HG03045 (cell line): ENCODE results near the gene TRIM54.
"Not testable (repeated sequence)": the region's sequence is repeated elsewhere in the genome, so short reads cannot be mapped to it uniquely, and the experiment has no call there.

Experiments used
- ATAC-seq: cut with Tn5 transposase; IDR thresholded peaks from one replicate; pipeline ENCODE4 v1.9.1; 2021; ENCODE audit warnings: mild to moderate bottlenecking, moderate library complexity; ENCODE audit not compliant: unreplicated experiment

Gene TRIM54

DNA sequence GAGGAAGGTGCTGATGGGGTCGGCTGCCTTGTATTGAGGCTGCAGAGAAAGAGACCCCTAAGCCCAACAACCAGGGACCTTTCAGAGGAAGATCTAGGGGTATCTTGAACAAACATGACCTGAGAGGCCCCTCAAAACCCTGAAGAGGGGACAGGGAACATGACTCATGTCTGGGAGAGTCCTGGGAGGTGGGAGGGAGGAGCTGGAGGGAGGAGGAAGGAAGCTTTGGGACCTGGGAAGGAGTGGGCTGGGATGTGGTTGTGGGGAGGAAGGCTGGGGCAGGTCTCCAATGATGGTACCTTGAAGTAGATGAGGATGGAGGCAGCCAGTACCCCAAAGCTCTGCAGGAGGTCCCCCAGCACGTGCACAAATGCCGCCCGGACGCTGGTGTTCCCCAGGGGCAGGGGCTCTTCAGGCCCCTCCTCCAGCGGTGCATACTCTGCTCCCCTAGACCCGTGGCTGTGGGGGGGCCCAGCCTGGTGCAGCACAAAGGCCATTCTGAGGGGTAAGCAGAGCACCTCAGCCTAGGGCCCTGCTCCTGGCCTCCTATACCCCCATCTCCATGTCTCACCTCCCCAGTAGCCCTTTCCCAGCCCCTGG, 25.3 kb upstream of the TRIM54 start:
- ATAC-seq, result no peak

GRCh38 chr2:27258051-27258450, 24.2 kb upstream of the TRIM54 start:
- no peak for ATAC-seq

- no peak for ATAC-seq
Observed at GRCh38 chr2:27261241-27261925, 20.8 kb upstream of the TRIM54 start.

- ATAC-seq, result no peak
Observed at GRCh38 chr2:27261926-27262298, 20.3 kb upstream of the TRIM54 start.

GRCh38 chr2:27262379-27263286, 19.6 kb upstream of the TRIM54 start, which contains the start of gene SLC30A3:
SLC30A3 (minus strand) TSS chr2:27263047; CDS start chr2:27262906, 141 bp downstream.
- ATAC-seq, result peak; percentile 49

DNA sequence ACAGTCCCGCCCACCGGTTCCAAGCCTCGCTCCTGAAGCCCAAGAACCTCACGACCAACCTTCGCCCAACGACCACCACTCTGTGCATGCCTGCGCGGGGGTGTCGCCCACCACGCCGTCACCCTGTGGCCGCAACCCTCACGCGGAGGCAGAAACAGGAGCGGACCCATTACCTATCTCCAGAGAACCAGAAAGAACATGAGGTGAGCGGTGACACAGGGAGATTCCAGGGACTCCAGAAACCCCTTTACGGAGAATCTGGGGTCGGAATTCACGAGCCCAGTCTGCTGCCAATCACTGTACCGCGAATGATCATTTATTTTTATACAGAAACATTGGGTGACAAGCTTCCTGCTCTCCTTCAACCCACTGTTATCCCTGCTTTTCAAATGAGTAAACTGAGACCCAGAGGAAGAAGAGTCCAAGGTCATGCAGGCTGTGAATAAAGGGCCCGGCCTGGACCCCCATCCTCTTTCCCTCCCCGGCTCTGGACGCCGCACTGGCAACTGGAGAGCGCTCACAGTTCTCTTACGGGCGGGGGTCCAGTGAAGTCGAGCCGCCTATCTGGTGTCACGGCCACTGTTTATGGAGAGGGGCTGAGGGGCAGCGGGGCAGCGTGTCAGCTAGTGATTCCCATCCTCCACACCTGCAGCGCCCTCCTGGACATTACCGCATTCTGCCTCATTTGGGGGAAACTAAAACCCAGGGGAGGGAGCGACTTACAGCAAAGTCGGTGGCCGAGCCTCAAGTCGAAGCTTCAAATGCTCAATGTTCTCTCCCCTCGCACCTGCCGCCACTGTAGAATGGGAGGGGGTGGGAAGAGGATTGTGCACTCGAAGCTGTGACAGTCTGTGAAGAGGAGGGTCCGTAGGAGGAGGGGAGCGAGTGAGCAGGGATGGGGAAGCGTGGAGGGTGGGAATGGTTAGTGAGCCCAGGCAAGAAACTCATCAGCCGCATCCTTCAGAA, 18.7 kb upstream of the TRIM54 start:
- ATAC-seq, result no peak

DNA sequence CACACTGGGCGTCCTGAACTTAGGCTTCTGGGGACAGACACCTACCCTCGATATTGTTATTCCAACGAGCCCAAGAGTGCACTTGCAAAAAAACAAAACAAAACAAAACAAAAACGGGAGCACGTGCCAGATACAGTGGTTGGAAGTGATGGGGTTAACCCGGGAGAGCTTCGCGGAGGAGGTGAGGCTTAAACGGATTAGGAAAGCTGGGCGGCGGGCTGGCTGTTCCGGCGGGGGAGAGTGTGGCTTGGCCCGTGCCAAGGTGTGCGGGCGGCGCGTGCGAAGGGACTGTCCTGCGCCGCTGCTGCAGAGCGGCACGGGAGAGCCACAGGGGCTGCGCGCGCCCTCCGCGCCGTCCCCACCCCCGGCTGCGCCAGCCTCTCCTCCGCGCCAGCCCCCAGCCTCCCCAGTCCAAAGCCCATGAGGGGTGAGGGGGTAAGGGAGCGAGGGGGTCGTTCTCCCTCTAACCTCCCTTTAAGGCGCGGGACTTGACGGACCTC, 17.9 kb upstream of the TRIM54 start:
- ATAC-seq, result no peak

GRCh38 chr2:27264753-27265535, 17.3 kb upstream of the TRIM54 start:
- ATAC-seq, result no peak

GRCh38 chr2:27265536-27265870, 16.7 kb upstream of the TRIM54 start:
- no peak for ATAC-seq

GRCh38 chr2:27268296-27268695, 13.9 kb upstream of the TRIM54 start:
- ATAC-seq, result not testable (repeated sequence)

GRCh38 chr2:27270131-27270530, 12.1 kb upstream of the TRIM54 start:
- no peak for ATAC-seq

- ATAC-seq, result no peak
Observed at GRCh38 chr2:27270670-27271069, 11.6 kb upstream of the TRIM54 start.

DNA sequence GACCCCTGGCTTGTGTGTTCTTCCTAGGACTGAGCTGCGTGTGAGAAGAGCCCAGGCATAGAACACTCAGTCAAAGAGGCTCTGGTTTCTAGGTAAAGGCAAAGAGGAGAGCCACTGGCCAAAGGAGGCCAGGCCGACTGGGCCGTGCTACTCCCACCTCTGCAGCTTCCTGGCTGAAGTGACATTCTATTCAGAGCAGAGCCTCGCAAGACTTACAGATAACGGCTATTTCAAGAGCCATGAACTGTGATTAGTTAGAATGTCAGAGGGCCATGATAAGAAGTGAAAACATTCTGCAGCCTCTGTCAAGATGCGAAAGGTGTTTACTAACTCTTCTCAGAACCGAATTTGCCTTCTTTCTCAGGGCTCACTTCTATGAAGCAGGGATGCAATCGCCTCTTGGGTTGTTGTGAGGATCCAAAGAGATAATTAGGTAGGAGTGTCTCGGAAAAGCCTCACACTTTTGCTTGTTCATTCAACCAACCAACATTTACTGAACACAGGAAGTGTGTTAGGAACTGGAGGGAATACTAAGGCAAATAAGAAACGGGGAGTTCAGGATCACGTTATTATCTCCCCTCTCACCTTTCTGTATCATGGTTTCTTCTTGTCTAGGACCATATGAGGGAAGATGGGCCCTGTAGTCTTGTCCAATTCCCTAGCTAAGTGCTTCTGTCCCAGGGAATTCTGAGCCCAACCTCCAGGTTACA, 10.4 kb upstream of the TRIM54 start:
- no peak for ATAC-seq

GRCh38 chr2:27272537-27273522, 9.4 kb upstream of the TRIM54 start:
- not testable (repeated sequence) for ATAC-seq

GRCh38 chr2:27275211-27276150, 6.7 kb upstream of the TRIM54 start, which contains the start of gene DNAJC5G:
DNAJC5G (plus strand) TSS chr2:27275433; CDS start chr2:27276729, 1,296 bp downstream.
- no peak for ATAC-seq

DNA sequence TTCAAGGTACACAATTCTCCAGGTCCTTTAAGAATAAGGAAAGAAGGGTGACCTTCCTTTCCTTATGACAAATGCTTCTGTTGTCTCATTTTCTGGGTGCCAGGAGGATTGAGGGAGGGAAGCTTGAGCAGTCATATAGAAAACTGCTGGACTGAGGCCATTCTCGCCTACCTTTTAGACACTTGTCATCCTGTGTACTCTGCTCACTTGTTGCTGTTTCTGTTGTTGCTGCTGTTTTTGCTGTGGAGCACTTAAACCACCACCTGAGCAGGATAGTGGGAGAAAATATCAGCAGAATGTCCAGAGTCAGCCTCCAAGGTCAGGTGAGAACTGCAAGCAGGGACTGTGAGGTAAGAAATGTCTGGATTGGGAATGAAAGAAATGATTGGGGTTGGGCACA, 4.2 kb upstream of the TRIM54 start:
- no peak for ATAC-seq

GRCh38 chr2:27280826-27281225, 1.4 kb upstream of the TRIM54 start:
- no peak for ATAC-seq
